ENCODE measurements around the gene SLC66A3.
A peak's percentile ranks its signal among the peaks of the same experiment; 100 is the strongest.

Gene SLC66A3

DNA sequence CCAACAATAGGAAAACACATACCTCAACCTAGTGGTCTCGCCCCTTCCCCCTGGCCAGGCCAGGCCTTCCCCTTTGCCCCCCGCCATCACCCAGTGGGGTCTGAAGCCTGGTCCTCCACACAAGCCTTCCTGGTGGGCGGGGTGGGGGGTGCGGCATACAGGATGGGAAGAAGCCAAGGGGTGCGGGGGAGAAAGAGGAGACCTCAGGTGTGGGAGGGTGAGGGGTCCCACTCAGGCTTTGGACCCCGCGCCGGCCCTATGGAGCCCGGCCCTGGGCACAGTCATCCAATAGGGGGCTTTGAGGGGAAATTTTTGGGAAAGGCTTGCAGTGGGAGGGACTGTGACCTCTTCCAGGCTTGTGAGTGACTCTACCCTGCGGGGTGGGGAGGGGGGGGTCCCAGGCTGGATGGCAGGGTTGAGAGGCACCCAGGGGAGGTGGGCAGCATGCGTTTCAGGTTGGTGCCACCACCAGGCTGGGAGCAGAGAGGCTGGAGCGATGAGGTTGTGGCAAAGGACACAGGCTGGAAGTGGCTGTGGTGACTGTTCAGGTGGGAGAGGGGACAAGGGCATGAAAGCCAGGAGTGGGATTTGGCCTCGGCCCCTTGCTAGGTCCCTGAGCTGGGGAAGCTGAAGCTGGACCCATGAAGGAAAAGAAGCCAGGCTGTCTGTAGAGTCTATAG lies 1.3 kb downstream of the SLC66A3 start:
- no peak overlapping the region for H3K27ac ChIP-seq (ENCODE audit: low read depth, low read length)
- no peaks in the 10 kb centered on the region for H4K20me1 ChIP-seq (ENCODE audit: low read depth, low read length)
- H2AFZ ChIP-seq (ENCODE audit: low read depth, low read length, severe bottlenecking): no peak overlapping the region
- no peaks in the 10 kb centered on the region for H3K9me2 ChIP-seq (replicated peaks; ENCODE audit: insufficient read depth, low read length)
- no peaks in the 10 kb centered on the region for H3K27me3 ChIP-seq (ENCODE audit: low read length)
- no peaks in the 10 kb centered on the region for H3F3A ChIP-seq (ENCODE audit: insufficient read depth)
- H3K36me3 ChIP-seq (ENCODE audit: low read length): no peaks in the 10 kb centered on the region
- H3K4me3 ChIP-seq (ENCODE audit: insufficient read depth, low read length, poor library complexity, severe bottlenecking): no peak overlapping the region
- peak overlapping the region; percentile 55 for H3K4me2 ChIP-seq (ENCODE audit: low read depth, low read length, poor library complexity, severe bottlenecking)
- no peak overlapping the region for H3K9ac ChIP-seq (ENCODE audit: low read length)
- H3K79me2 ChIP-seq (ENCODE audit: insufficient read depth, low read length): no peaks in the 10 kb centered on the region
- no peak for TF ChIP-seq EZH2phosphoT487 (conservative IDR thresholded peaks at IDR 0.05; ENCODE audit: low read length)
- TF ChIP-seq, protein P1, sequence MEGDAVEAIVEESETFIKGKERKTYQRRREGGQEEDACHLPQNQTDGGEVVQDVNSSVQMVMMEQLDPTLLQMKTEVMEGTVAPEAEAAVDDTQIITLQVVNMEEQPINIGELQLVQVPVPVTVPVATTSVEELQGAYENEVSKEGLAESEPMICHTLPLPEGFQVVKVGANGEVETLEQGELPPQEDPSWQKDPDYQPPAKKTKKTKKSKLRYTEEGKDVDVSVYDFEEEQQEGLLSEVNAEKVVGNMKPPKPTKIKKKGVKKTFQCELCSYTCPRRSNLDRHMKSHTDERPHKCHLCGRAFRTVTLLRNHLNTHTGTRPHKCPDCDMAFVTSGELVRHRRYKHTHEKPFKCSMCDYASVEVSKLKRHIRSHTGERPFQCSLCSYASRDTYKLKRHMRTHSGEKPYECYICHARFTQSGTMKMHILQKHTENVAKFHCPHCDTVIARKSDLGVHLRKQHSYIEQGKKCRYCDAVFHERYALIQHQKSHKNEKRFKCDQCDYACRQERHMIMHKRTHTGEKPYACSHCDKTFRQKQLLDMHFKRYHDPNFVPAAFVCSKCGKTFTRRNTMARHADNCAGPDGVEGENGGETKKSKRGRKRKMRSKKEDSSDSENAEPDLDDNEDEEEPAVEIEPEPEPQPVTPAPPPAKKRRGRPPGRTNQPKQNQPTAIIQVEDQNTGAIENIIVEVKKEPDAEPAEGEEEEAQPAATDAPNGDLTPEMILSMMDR (IDR thresholded peaks at IDR 0.05; ENCODE audit: insufficient read depth, low read length, poor library complexity, severe bottlenecking): no peak
- no peaks in the 10 kb centered on the region for H3K9me3 ChIP-seq (ENCODE audit: insufficient read depth, low read length)

GRCh38 chr2:11157296-11157695 lies 2.0 kb downstream of the SLC66A3 start:
- no peaks in the 10 kb centered on the region for H3K36me3 ChIP-seq (ENCODE audit: low read length)
- no peaks in the 10 kb centered on the region for H3K79me2 ChIP-seq (ENCODE audit: insufficient read depth, low read length)
- no peaks in the 10 kb centered on the region for H3F3A ChIP-seq (ENCODE audit: insufficient read depth)
- no peaks in the 10 kb centered on the region for H3K27me3 ChIP-seq (ENCODE audit: low read length)
- H3K9me2 ChIP-seq (replicated peaks; ENCODE audit: insufficient read depth, low read length): no peaks in the 10 kb centered on the region
- H3K4me3 ChIP-seq (ENCODE audit: insufficient read depth, low read length, poor library complexity, severe bottlenecking): no peak overlapping the region
- no peak overlapping the region for H3K4me2 ChIP-seq (ENCODE audit: low read depth, low read length, poor library complexity, severe bottlenecking)
- no peak overlapping the region for H2AFZ ChIP-seq (ENCODE audit: low read depth, low read length, severe bottlenecking)
- no peaks in the 10 kb centered on the region for H4K20me1 ChIP-seq (ENCODE audit: low read depth, low read length)
- H3K9ac ChIP-seq (ENCODE audit: low read length): no peak overlapping the region
- no peaks in the 10 kb centered on the region for H3K9me3 ChIP-seq (ENCODE audit: insufficient read depth, low read length)
- TF ChIP-seq, protein P1 (IDR thresholded peaks at IDR 0.05; ENCODE audit: insufficient read depth, low read length, poor library complexity, severe bottlenecking): no peak
- TF ChIP-seq EZH2phosphoT487 (conservative IDR thresholded peaks at IDR 0.05; ENCODE audit: low read length): no peak
- H3K27ac ChIP-seq (ENCODE audit: low read depth, low read length): no peak overlapping the region

- no peak overlapping the region for H3K4me2 ChIP-seq (ENCODE audit: low read depth, low read length, poor library complexity, severe bottlenecking)
- H3K27ac ChIP-seq (ENCODE audit: low read depth, low read length): no peak overlapping the region
- no peaks in the 10 kb centered on the region for H3K27me3 ChIP-seq (ENCODE audit: low read length)
- no peaks in the 10 kb centered on the region for H3K36me3 ChIP-seq (ENCODE audit: low read length)
- no peak for TF ChIP-seq EZH2phosphoT487 (conservative IDR thresholded peaks at IDR 0.05; ENCODE audit: low read length)
- TF ChIP-seq, protein P1 (IDR thresholded peaks at IDR 0.05; ENCODE audit: insufficient read depth, low read length, poor library complexity, severe bottlenecking): no peak
- H2AFZ ChIP-seq (ENCODE audit: low read depth, low read length, severe bottlenecking): no peak overlapping the region
- H4K20me1 ChIP-seq (ENCODE audit: low read depth, low read length): no peaks in the 10 kb centered on the region
- H3K9ac ChIP-seq (ENCODE audit: low read length): no peak overlapping the region
- no peaks in the 10 kb centered on the region for H3K9me2 ChIP-seq (replicated peaks; ENCODE audit: insufficient read depth, low read length)
- H3K4me3 ChIP-seq (ENCODE audit: insufficient read depth, low read length, poor library complexity, severe bottlenecking): no peak overlapping the region
- H3K9me3 ChIP-seq (ENCODE audit: insufficient read depth, low read length): no peaks in the 10 kb centered on the region
- no peaks in the 10 kb centered on the region for H3K79me2 ChIP-seq (ENCODE audit: insufficient read depth, low read length)
- no peaks in the 10 kb centered on the region for H3F3A ChIP-seq (ENCODE audit: insufficient read depth)
These were observed 2.5 kb downstream of the SLC66A3 start for GRCh38 chr2:11157731-11158130.

Measured in SU-DHL-6 (cell line).